H1 (cell line): ENCODE data around the gene TMEM92. TPM values are rescaled to one million over a fixed set of nuclear protein-coding genes. Genes with fewer than 3 reads are reported as not detected.

Source experiments
- CTCF ChIA-PET: fragments of 300-600 bp; sonication (Branson Sonifier 250); formaldehyde crosslinking; loops from one replicate; lab custom pipeline; 2021; ENCODE audit not compliant: partially characterized antibody; lab: Charles Lee
- POLR2A ChIA-PET: fragments of 300-600 bp; sonication (Branson Sonifier 250); formaldehyde crosslinking; loops from one replicate; lab custom pipeline; 2021; ENCODE audit warnings: inconsistent platforms; ENCODE audit not compliant: partially characterized antibody; lab: Charles Lee
- DNase-seq, 2 experiments: peaks; one replicate each; pipeline versions ENCODE4 v3.0.0 to v3.0.0-alpha.2; 2010 to 2022; ENCODE audit warnings: low spot score in 2 of 2, low read depth in 1 of 2, mixed read lengths in 1 of 2
- FAIRE-seq: peaks from 2 replicates; lab custom pipeline; 2011; peaks lifted over from hg19 to GRCh38; lab: Jason Lieb, UNC
- H2AFZ ChIP-seq: 2 replicates; pipeline ENCODE4 v1.8.1; 2012; ENCODE audit warnings: low read length, inconsistent platforms
- H2AK5ac ChIP-seq: 2 replicates; pipeline ENCODE4 v1.6.1; 2013; ENCODE audit warnings: low read depth, low read length
- H2BK120ac ChIP-seq: replicated peaks from 2 replicates; pipeline ENCODE3; 2013; ENCODE audit warnings: low read depth, low read length, inconsistent platforms
- H2BK12ac ChIP-seq: 2 replicates; pipeline ENCODE4 v1.6.1; 2013; ENCODE audit warnings: low read depth, low read length
- H2BK15ac ChIP-seq: 2 replicates; pipeline ENCODE4 v1.6.1; 2013; ENCODE audit warnings: low read length
- H2BK20ac ChIP-seq: 2 replicates; pipeline ENCODE4 v1.6.1; 2013; ENCODE audit warnings: low read length
- H2BK5ac ChIP-seq: 2 replicates; pipeline ENCODE4 v1.6.1; 2013; ENCODE audit warnings: low read depth, low read length
- H3K14ac ChIP-seq: 2 replicates; pipeline ENCODE4 v1.6.1; 2013; ENCODE audit warnings: inconsistent platforms; ENCODE audit not compliant: insufficient read length
- H3K18ac ChIP-seq: 2 replicates; pipeline ENCODE4 v1.6.1; 2013; ENCODE audit warnings: low read length; ENCODE audit errors: extremely low read depth
- H3K23ac ChIP-seq: 2 replicates; pipeline ENCODE4 v1.6.1; 2013; ENCODE audit warnings: inconsistent platforms; ENCODE audit not compliant: insufficient read length
- H3K23me2 ChIP-seq: 2 replicates; pipeline ENCODE4 v1.6.1; 2013; ENCODE audit warnings: low read depth, low read length
- H3K27ac ChIP-seq: 2 replicates; pipeline ENCODE4 v1.6.1; 2011; ENCODE audit warnings: low read depth, low read length, inconsistent platforms
- H3K27me3 ChIP-seq, 4 experiments: replicated peaks in 1 of 4; 1 replicate in 1 of 4; 2 replicates in 3 of 4; pipeline versions ENCODE4 v1.6.1 to v1.8.1; 2011 to 2013; ENCODE audit warnings: low read length in 3 of 4, mild to moderate bottlenecking in 3 of 4, inconsistent platforms in 2 of 4, mixed read lengths in 2 of 4, moderate library complexity in 1 of 4; ENCODE audit not compliant: control insufficient read depth in 3 of 4, insufficient read depth in 3 of 4; ENCODE audit errors: extremely low read depth in 1 of 4
- H3K36me3 ChIP-seq, 4 experiments: 2 replicates each; pipeline versions ENCODE4 v1.6.1 to v1.8.1; 2011 to 2013; ENCODE audit warnings: mild to moderate bottlenecking in 4 of 4, low read length in 3 of 4, moderate library complexity in 2 of 4, control low read depth in 1 of 4, inconsistent platforms in 1 of 4; ENCODE audit not compliant: insufficient read depth in 4 of 4, control insufficient read depth in 2 of 4
- H3K4ac ChIP-seq: replicated peaks from 2 replicates; pipeline ENCODE3; 2013; ENCODE audit warnings: low read length, low read depth, mixed read lengths, inconsistent platforms; ENCODE audit not compliant: insufficient read length
- H3K4me1 ChIP-seq, 4 experiments: replicated peaks in 1 of 4; 1 replicate in 1 of 4; 2 replicates in 3 of 4; pipeline versions ENCODE4 v1.6.1 to v1.8.1; 2011 to 2013; ENCODE audit warnings: low read length in 3 of 4, inconsistent platforms in 2 of 4, mixed read lengths in 1 of 4; ENCODE audit not compliant: insufficient read depth in 4 of 4, control insufficient read depth in 3 of 4
- H3K4me2 ChIP-seq, 2 experiments: 2 replicates each; pipeline versions ENCODE4 v1.6.1 to v1.8.1; 2011 to 2013; ENCODE audit warnings: low read depth in 2 of 2, low read length in 2 of 2, control low read depth in 1 of 2, inconsistent platforms in 1 of 2, mild to moderate bottlenecking in 1 of 2; ENCODE audit not compliant: insufficient read depth in 1 of 2
- H3K4me3 ChIP-seq, 4 experiments: fragments of 200-600, 300-600 bp in 1 of 4; sonication (generic), shearing (Covaris generic), sonication (Bioruptor Twin) in 1 of 4; 2 replicates each; pipeline versions ENCODE4 v1.5.1 to v1.8.1; 2011 to 2016; ENCODE audit warnings: low read length in 4 of 4, low read depth in 3 of 4, control low read depth in 2 of 4, inconsistent platforms in 2 of 4, mild to moderate bottlenecking in 2 of 4, mixed read lengths in 1 of 4, moderate library complexity in 1 of 4; ENCODE audit not compliant: insufficient read depth in 2 of 4; ENCODE audit errors: extremely low read depth in 1 of 4
- H3K56ac ChIP-seq: replicated peaks from 2 replicates; pipeline ENCODE3; 2013; ENCODE audit warnings: low read depth, mild to moderate bottlenecking, mixed read lengths, low read length, inconsistent platforms; ENCODE audit not compliant: insufficient read length
- H3K79me1 ChIP-seq: 2 replicates; pipeline ENCODE4 v1.6.1; 2013; ENCODE audit warnings: low read depth, low read length, control low read depth
- H3K79me2 ChIP-seq, 2 experiments: 2 replicates each; pipeline versions ENCODE4 v1.6.1 to v1.8.1; 2012 to 2013; ENCODE audit warnings: low read length in 2 of 2, mild to moderate bottlenecking in 2 of 2, inconsistent platforms in 1 of 2; ENCODE audit not compliant: insufficient read depth in 2 of 2, control insufficient read depth in 1 of 2
- H3K9ac ChIP-seq, 4 experiments: replicated peaks in 1 of 4; 1 replicate in 1 of 4; 2 replicates in 3 of 4; pipeline versions ENCODE4 v1.6.1 to v1.8.1; 2011 to 2013; ENCODE audit warnings: low read depth in 3 of 4, low read length in 3 of 4, control low read depth in 2 of 4, mild to moderate bottlenecking in 2 of 4, moderate library complexity in 2 of 4, inconsistent platforms in 1 of 4; ENCODE audit errors: extremely low read depth in 1 of 4
- H3K9me3 ChIP-seq, 2 experiments: 2 replicates each; pipeline versions ENCODE4 v1.6.1 to v1.8.1; 2012 to 2013; ENCODE audit warnings: mild to moderate bottlenecking in 2 of 2, moderate library complexity in 2 of 2, control low read depth in 1 of 2, inconsistent platforms in 1 of 2, low read depth in 1 of 2, low read length in 1 of 2, mixed read lengths in 1 of 2; ENCODE audit not compliant: insufficient read depth in 2 of 2
- H4K20me1 ChIP-seq, 2 experiments: replicated peaks in 1 of 2; 2 replicates each; pipeline versions ENCODE3 to v1.8.1; 2011 to 2013; ENCODE audit warnings: inconsistent platforms in 2 of 2, low read length in 2 of 2, mild to moderate bottlenecking in 1 of 2; ENCODE audit not compliant: insufficient read depth in 2 of 2, control insufficient read depth in 1 of 2
- H4K5ac ChIP-seq: 2 replicates; pipeline ENCODE4 v1.6.1; 2013; ENCODE audit warnings: low read length, low read depth, mixed read lengths, inconsistent platforms; ENCODE audit not compliant: insufficient read length
- H4K8ac ChIP-seq: 2 replicates; pipeline ENCODE4 v1.8.0; 2013; ENCODE audit warnings: mild to moderate bottlenecking, moderate library complexity, low read length, inconsistent platforms; ENCODE audit not compliant: insufficient read depth; ENCODE audit errors: extremely low read depth
- H4K91ac ChIP-seq: replicated peaks from 2 replicates; pipeline ENCODE3; 2013; ENCODE audit warnings: low read length, mixed read lengths, inconsistent platforms; ENCODE audit not compliant: insufficient read length
- BCL11A ChIP-seq, 2 experiments: IDR thresholded peaks; one replicate each; pipeline ENCODE4 v1.6.1; 2011; ENCODE audit warnings: low read depth in 2 of 2, low read length in 2 of 2, mild to moderate bottlenecking in 2 of 2
- CTBP2 ChIP-seq: IDR thresholded peaks from 2 replicates; pipeline ENCODE4 v1.7.0; 2011; ENCODE audit warnings: borderline replicate concordance, mild to moderate bottlenecking, moderate library complexity, mixed read lengths, low read length; ENCODE audit not compliant: insufficient read depth, insufficient read length
- GABPA ChIP-seq: IDR thresholded peaks from 2 replicates; pipeline ENCODE4 v1.6.1; 2011; ENCODE audit warnings: mild to moderate bottlenecking, low read length, moderate library complexity, borderline replicate concordance; ENCODE audit not compliant: insufficient read depth
- JUN ChIP-seq: IDR thresholded peaks from 2 replicates; pipeline ENCODE4 v1.6.1; 2011; ENCODE audit warnings: low read depth, mild to moderate bottlenecking, improper control_type of control experiment, low read length
- NANOG ChIP-seq: IDR thresholded peaks from 2 replicates; pipeline ENCODE4 v1.6.1; 2011; ENCODE audit warnings: low read length, low read depth, mild to moderate bottlenecking, inconsistent platforms; ENCODE audit not compliant: insufficient read depth, poor library complexity, severe bottlenecking
- NRF1 ChIP-seq: IDR thresholded peaks from 2 replicates; pipeline ENCODE4 v1.6.1; 2011; ENCODE audit warnings: mild to moderate bottlenecking, low read depth, low read length, improper control_type of control experiment
- SP2 ChIP-seq: IDR thresholded peaks from 2 replicates; pipeline ENCODE4 v1.6.1; 2012; ENCODE audit warnings: mild to moderate bottlenecking, low read length, inconsistent platforms
- TEAD4 ChIP-seq: IDR thresholded peaks from 2 replicates; pipeline ENCODE4 v1.6.1; 2012; ENCODE audit warnings: low read depth, low read length, inconsistent platforms, mixed read lengths
- WGBS, 2 experiments: shearing (Covaris generic) in 1 of 2; methylation state at CpG; one replicate each; pipeline versions ENCODE4 v1.1.6 to v1.1.7; 2013 to 2015; ENCODE audit warnings: low lambda C conversion rate in 2 of 2, mixed read lengths in 2 of 2, inconsistent platforms in 1 of 2, low coverage in 1 of 2, missing lambda C conversion rate in 1 of 2; ENCODE audit not compliant: insufficient replicate concordance in 2 of 2, insufficient coverage in 1 of 2, insufficient read length in 1 of 2; ENCODE audit errors: extremely low coverage in 1 of 2, missing lambda C conversion rate in 1 of 2; 5-methylcytosine and 5-hydroxymethylcytosine counted together
- polyA plus RNA-seq, 7 experiments: library from polyadenylated mRNA; depleted of rRNA in 3 of 7; stranded (reverse) in 5 of 7; unstranded in 2 of 7; fragments of >200 nt in 5 of 7; fragments of 200-250 nt in 2 of 7; gene quantifications; 1 replicate in 5 of 7; 2 replicates in 1 of 7; 4 replicates in 1 of 7; pipeline versions ENCODE4 v1.2.1 to v1.2.3, GENCODE V29; 2011 to 2013; ENCODE audit warnings: missing spikeins in 2 of 7, mixed read lengths in 2 of 7
- total RNA-seq: library from RNA; stranded (reverse); fragmentation: NEBNext Ultra II Directional; extraction: Animal tissue kit (Norgen Biotek cat#: 25700); gene quantifications from 2 replicates; pipeline ENCODE4 v1.2.1, GENCODE V29; 2021
- TF ChIP-seq, protein P1 (sequence below), 3 experiments: IDR thresholded peaks; 1 replicate in 2 of 3; 2 replicates in 1 of 3; pipeline versions ENCODE4 v1.5.1 to v1.6.1; 2011; ENCODE audit warnings: low read length in 3 of 3, mild to moderate bottlenecking in 3 of 3, inconsistent platforms in 2 of 3, low read depth in 1 of 3, moderate library complexity in 1 of 3; ENCODE audit not compliant: insufficient read depth in 1 of 3; ENCODE audit errors: control extremely low read depth in 1 of 3
- TF ChIP-seq, protein P2 (sequence below): IDR thresholded peaks from 2 replicates; pipeline ENCODE4 v1.6.1; 2011; ENCODE audit warnings: low read length, improper control_type of control experiment

The TMEM92 gene
- total and polyA plus RNA-seq, 2 of the 8 experiments (the other 6 are each of a cell fraction or from before 2014, with no cell fraction given): 11.9 to 24.8 TPM

DNA sequence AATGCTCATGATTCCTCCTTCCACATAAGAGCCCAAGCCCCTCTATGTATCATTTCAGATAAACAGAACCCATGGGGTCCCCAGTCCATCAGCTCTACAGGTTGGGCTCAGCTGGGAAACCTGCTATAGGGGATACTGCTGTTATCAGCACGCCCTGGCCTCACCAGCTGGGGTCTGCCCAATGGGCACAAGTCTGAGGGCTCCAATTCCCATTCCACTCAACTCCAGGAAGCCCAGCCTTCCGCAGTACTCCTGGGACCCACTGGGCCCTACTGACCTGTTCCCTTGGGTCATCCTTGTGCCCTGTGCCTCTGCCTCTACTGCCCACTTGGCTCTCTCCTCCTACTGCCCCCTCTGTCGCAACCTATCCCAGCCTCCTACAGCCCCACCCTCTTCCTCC lies 55.5 kb downstream of the TMEM92 start:
- H2BK12ac ChIP-seq: no peak overlapping the region
- no peak overlapping the region for H2BK5ac ChIP-seq
- H3K4ac ChIP-seq: no peak overlapping the region
- no peak overlapping the region for H3K9ac ChIP-seq
- H3K14ac ChIP-seq: no peak overlapping the region
- H2AK5ac ChIP-seq: no peak overlapping the region
- no peak overlapping the region for H3K4me2 ChIP-seq
- WGBS, 2 experiments: 94% methylated on average over 3 of the region's 3 CpGs; no CpG with 5 or more reads in 1 of the 2 experiments
- no peaks in the 10 kb centered on the region for H3K79me1 ChIP-seq
- no peak overlapping the region for H4K8ac ChIP-seq
- POLR2A ChIA-PET: interaction anchor here (1.0 to 1.7 kb wide), 3 partner anchors 8 to 17 kb away, joined by 3 to 4 read pairs (median 3); no protein-coding TSS in a partner anchor
- no peak overlapping the region for H2BK120ac ChIP-seq
- no peak overlapping the region for H2BK20ac ChIP-seq
- H2AFZ ChIP-seq: no peak overlapping the region
- no peak overlapping the region for H3K18ac ChIP-seq
- H4K20me1 ChIP-seq: no peaks in the 10 kb centered on the region
- no peak overlapping the region for H3K27ac ChIP-seq
- FAIRE-seq (no peak), DNase-seq (no peak)
- H3K56ac ChIP-seq: no peak overlapping the region
- no peak overlapping the region for H4K91ac ChIP-seq
- H2BK15ac ChIP-seq: 0 out of 2 replicates have a peak overlapping the region, but pooled peaks have one; percentile 29
- CTCF ChIA-PET: interaction anchor here (0.9 to 5.3 kb wide), 6 partner anchors 18 to 161 kb away, joined by 3 to 26 read pairs (median 4); partner anchors contain the start of gene COL1A1
- no peaks in the 10 kb centered on the region for H3K27me3 ChIP-seq
- H3K4me3 ChIP-seq: no peak overlapping the region
- H3K79me2 ChIP-seq: no peaks in the 10 kb centered on the region
- no peak overlapping the region for H4K5ac ChIP-seq
- H3K23me2 ChIP-seq: no peaks in the 10 kb centered on the region
- no peak overlapping the region for H3K23ac ChIP-seq
- H3K4me1 ChIP-seq: peaks cover 0 to 2% (median 0%) of the 10 kb centered on the region in 4 experiments; a peak in 1 of 7 replicates
- no peaks in the 10 kb centered on the region for H3K36me3 ChIP-seq
- no peaks in the 10 kb centered on the region for H3K9me3 ChIP-seq
- TF ChIP-seq GABPA: no peak
- no peak for TF ChIP-seq JUN
- no peak for TF ChIP-seq SP2
- TF ChIP-seq NANOG: no peak
- TF ChIP-seq, protein P1, sequence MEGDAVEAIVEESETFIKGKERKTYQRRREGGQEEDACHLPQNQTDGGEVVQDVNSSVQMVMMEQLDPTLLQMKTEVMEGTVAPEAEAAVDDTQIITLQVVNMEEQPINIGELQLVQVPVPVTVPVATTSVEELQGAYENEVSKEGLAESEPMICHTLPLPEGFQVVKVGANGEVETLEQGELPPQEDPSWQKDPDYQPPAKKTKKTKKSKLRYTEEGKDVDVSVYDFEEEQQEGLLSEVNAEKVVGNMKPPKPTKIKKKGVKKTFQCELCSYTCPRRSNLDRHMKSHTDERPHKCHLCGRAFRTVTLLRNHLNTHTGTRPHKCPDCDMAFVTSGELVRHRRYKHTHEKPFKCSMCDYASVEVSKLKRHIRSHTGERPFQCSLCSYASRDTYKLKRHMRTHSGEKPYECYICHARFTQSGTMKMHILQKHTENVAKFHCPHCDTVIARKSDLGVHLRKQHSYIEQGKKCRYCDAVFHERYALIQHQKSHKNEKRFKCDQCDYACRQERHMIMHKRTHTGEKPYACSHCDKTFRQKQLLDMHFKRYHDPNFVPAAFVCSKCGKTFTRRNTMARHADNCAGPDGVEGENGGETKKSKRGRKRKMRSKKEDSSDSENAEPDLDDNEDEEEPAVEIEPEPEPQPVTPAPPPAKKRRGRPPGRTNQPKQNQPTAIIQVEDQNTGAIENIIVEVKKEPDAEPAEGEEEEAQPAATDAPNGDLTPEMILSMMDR (IDR thresholded peaks at IDR 0.05; ENCODE audit: control extremely low read depth in 1 of 3, insufficient read depth in 1 of 3, low read depth in 1 of 3, low read length in 3 of 3): no peak
- TF ChIP-seq CTBP2: no peak
- TF ChIP-seq, protein P2, sequence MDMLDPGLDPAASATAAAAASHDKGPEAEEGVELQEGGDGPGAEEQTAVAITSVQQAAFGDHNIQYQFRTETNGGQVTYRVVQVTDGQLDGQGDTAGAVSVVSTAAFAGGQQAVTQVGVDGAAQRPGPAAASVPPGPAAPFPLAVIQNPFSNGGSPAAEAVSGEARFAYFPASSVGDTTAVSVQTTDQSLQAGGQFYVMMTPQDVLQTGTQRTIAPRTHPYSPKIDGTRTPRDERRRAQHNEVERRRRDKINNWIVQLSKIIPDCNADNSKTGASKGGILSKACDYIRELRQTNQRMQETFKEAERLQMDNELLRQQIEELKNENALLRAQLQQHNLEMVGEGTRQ: no peak
- TF ChIP-seq BCL11A (IDR thresholded peaks at IDR 0.05; ENCODE audit: low read depth in 2 of 2, low read length in 2 of 2): no peak
- TF ChIP-seq NRF1: no peak
- TF ChIP-seq TEAD4: no peak
